Measurements from ENCODE around the gene PLPPR2.
"Not testable (repeated sequence)": the region's sequence is repeated elsewhere in the genome, so short reads cannot be mapped to it uniquely, and the experiment has no call there.

PLPPR2 gene

DNA sequence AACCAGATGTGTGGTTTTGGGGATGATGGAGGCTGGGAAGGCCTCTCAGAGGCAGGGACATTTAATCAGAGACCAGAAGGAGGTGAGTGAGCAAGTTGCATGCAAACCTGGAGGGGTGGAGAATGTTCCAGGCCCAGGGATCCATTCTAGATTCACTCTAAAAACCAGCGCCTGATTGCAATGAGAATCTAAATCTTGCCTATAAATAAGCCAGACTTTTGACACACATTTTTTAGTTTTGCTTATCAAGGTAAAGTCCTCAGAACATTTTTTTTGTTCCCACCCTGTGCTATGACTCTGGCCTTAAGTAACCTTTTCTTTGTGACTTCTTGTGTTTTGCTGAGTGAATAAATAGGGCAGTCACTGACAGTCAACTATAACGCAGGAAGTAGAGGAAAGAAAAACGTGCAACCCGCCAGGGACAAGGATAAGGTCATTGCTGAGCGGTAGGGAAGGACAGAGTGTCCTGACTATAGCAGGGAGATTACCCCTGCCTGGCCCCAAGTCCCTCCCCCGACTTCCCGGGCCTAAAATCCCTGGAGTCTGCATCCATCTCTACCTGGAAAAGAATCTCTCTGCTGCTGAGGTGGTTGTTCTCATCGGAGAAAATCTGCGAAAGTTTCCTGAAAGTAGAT, 49.5 kb downstream of the PLPPR2 start:
- no peak for DNase-seq

GRCh38 chr19:11405846-11406643, 50.8 kb downstream of the PLPPR2 start:
- no peak for DNase-seq

GRCh38 chr19:11406703-11407236, 51.5 kb downstream of the PLPPR2 start:
- DNase-seq: not testable (repeated sequence)

DNA sequence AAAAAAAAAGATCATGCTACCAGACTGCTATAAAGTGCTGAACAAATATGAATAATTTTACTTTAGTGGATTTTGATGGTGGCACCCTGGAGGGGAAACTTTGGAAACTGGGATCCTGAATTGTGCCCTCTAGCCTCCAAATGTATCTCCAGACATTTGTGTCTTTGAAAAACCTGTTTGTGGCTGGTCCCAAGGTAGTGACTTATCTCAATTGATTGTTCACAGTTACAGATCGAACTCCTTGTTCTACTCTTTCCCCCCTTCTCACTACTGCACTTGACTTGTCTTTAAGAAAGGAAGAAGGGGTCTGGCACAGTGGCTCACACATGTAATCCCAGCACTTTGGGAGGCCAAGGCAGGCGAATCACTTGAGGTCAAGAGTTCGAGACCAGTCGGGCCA, 53.4 kb downstream of the PLPPR2 start:
- no peak for DNase-seq

DNA sequence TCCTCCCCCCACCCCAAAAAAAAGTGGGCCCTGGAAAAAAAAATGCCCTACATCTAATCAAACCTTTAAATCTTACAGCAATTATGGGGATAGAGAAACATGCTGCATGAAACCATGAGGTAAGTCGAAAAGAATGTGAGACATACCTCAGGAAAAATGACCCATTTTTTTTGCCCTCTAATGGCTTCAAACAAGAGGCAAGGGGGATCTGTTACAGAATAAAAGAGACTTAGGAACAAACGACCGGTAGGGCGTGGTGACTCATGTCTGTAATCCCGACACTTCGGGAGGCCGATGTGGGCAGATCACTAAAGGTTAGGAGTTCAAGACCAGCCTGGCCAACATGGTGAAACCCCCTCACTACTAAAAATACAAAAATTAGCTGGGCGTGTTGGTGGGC, 55.5 kb downstream of the PLPPR2 start:
- peak; percentile 40 for DNase-seq

GRCh38 chr19:11414544-11414943, 59.3 kb downstream of the PLPPR2 start:
- no peak for DNase-seq

Measured in fibroblast of upper back skin (primary cell).